Smooth muscle cell (in vitro differentiated cells): ENCODE data around the gene IDH3G. TPM values are rescaled to one million over a fixed set of nuclear protein-coding genes. Genes with fewer than 3 reads are reported as not detected.

Source experiments
- DNase-seq: peaks from one replicate; lab custom pipeline; 2025; ENCODE audit not compliant: unreplicated experiment; lab: John Stamatoyannopoulos, UW
- H2AFZ ChIP-seq: fragments of 200-600 bp; sonication (generic); 2 replicates; pipeline ENCODE4 v1.6.0; 2016; ENCODE audit warnings: antibody characterized with exemption, low read depth, mild to moderate bottlenecking
- H3F3A ChIP-seq: fragments of 200-600 bp; sonication (generic); 2 replicates; pipeline ENCODE4 v1.6.0; 2017; ENCODE audit warnings: antibody characterized with exemption, low read depth
- H3K27ac ChIP-seq: fragments of 200-600 bp; sonication (generic); 2 replicates; pipeline ENCODE4 v1.5.1; 2016; ENCODE audit warnings: low read depth, mild to moderate bottlenecking
- H3K27me3 ChIP-seq: fragments of 200-600 bp; sonication (generic); 2 replicates; pipeline ENCODE4 v1.6.1; 2016; ENCODE audit warnings: low read depth, mild to moderate bottlenecking
- H3K36me3 ChIP-seq: fragments of 200-600 bp; sonication (generic); 2 replicates; pipeline ENCODE4 v1.5.1; 2016; ENCODE audit warnings: low read depth
- H3K4me1 ChIP-seq: fragments of 200-600 bp; sonication (generic); 2 replicates; pipeline ENCODE4 v1.5.1; 2016; ENCODE audit warnings: low read depth
- H3K4me2 ChIP-seq: fragments of 200-600 bp; sonication (generic); 2 replicates; pipeline ENCODE4 v1.6.0; 2016; ENCODE audit warnings: mild to moderate bottlenecking
- H3K4me3 ChIP-seq: fragments of 200-600 bp; sonication (generic); 2 replicates; pipeline ENCODE4 v1.5.1; 2016; ENCODE audit warnings: mild to moderate bottlenecking
- H3K79me2 ChIP-seq: fragments of 200-600 bp; sonication (generic); 2 replicates; pipeline ENCODE4 v1.6.0; 2016; ENCODE audit warnings: low read depth, mild to moderate bottlenecking
- H3K9ac ChIP-seq: fragments of 200-600 bp; sonication (generic); 2 replicates; pipeline ENCODE4 v1.6.0; 2016; ENCODE audit warnings: low read depth
- H3K9me3 ChIP-seq: fragments of 200-600 bp; sonication (generic); replicated peaks from 2 replicates; pipeline ENCODE4 v1.5.1; 2016; ENCODE audit warnings: low read depth
- H4K20me1 ChIP-seq: fragments of 200-600 bp; sonication (generic); 2 replicates; pipeline ENCODE4 v1.6.0; 2016; ENCODE audit warnings: low read depth
- WGBS: methylation state at CpG from one replicate; pipeline ENCODE4 v1.1.7; 2016; ENCODE audit warnings: low lambda C conversion rate; 5-methylcytosine and 5-hydroxymethylcytosine counted together
- polyA plus RNA-seq: library from polyadenylated mRNA; unstranded; fragments of >200 nt; fragmentation: Nextera tagmentation; extraction: Ambion mirVana; gene quantifications from 2 replicates; pipeline ENCODE4 v1.2.1, GENCODE V29; 2016
- total RNA-seq: library from RNA; depleted of rRNA; stranded (reverse); fragments of >200 nt; gene quantifications from 2 replicates; pipeline ENCODE4 v1.2.3, GENCODE V29; 2014
- TF ChIP-seq, protein P1 (sequence below): fragments of 200-600 bp; sonication (generic); IDR thresholded peaks from 2 replicates; pipeline ENCODE4 v1.5.1; 2017; ENCODE audit warnings: borderline replicate concordance, mild to moderate bottlenecking, antibody characterized with exemption; ENCODE audit not compliant: insufficient read depth, poor library complexity, severe bottlenecking

Gene IDH3G
- total and polyA plus RNA-seq, 2 experiments from 2014 or later, result 86.0 to 88.9 TPM

DNA sequence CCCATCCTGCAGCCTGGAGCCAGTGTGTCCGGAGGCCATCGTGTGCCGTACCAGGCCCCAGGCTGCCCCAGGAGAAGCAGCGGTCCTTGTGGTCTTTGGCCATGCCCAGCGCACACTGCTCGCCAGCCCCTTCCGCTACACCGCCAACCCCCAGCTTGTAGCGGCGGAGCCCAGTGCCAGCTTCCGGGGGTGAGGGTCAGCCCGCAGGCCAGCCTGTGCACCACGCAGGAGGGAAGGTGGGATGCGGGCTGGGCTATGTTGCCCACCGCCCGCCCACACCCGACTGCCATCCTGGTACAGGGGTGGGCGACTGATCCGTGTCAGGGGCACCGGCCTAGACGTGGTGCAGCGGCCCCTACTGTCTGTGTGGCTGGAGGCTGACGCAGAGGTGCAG is 21.0 kb downstream of the IDH3G start:
- TF ChIP-seq, protein P1, sequence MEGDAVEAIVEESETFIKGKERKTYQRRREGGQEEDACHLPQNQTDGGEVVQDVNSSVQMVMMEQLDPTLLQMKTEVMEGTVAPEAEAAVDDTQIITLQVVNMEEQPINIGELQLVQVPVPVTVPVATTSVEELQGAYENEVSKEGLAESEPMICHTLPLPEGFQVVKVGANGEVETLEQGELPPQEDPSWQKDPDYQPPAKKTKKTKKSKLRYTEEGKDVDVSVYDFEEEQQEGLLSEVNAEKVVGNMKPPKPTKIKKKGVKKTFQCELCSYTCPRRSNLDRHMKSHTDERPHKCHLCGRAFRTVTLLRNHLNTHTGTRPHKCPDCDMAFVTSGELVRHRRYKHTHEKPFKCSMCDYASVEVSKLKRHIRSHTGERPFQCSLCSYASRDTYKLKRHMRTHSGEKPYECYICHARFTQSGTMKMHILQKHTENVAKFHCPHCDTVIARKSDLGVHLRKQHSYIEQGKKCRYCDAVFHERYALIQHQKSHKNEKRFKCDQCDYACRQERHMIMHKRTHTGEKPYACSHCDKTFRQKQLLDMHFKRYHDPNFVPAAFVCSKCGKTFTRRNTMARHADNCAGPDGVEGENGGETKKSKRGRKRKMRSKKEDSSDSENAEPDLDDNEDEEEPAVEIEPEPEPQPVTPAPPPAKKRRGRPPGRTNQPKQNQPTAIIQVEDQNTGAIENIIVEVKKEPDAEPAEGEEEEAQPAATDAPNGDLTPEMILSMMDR, result no peak
- H3K27me3 ChIP-seq, result no peaks in the 10 kb centered on the region
- no peaks in the 10 kb centered on the region for H3K4me1 ChIP-seq
- no peaks in the 10 kb centered on the region for H3K36me3 ChIP-seq
- H3F3A ChIP-seq, result no peaks in the 10 kb centered on the region
- 96% methylated on average over 23 of the region's 23 CpGs for WGBS
- H3K27ac ChIP-seq, result no peak overlapping the region
- H2AFZ ChIP-seq, result no peak overlapping the region
- H3K9me3 ChIP-seq, result no peaks in the 10 kb centered on the region
- no peak overlapping the region for H3K4me2 ChIP-seq
- H3K9ac ChIP-seq, result no peak overlapping the region
- no peak overlapping the region for H3K4me3 ChIP-seq
- DNase-seq, result no peak
- H4K20me1 ChIP-seq, result no peaks in the 10 kb centered on the region
- H3K79me2 ChIP-seq, result no peaks in the 10 kb centered on the region

GRCh38 chrX:153772316-153773217 is 21.6 kb downstream of the IDH3G start:
- Histone ChIP-seq H3K4me2 (no peak overlapping the region), H3K4me1 (no peaks in the 10 kb centered on the region), H3K27me3 (no peaks in the 10 kb centered on the region), H3K9ac (no peak overlapping the region), H3K79me2 (no peaks in the 10 kb centered on the region), H4K20me1 (no peaks in the 10 kb centered on the region), H3K36me3 (no peaks in the 10 kb centered on the region), H3K9me3 (no peaks in the 10 kb centered on the region), H2AFZ (no peak overlapping the region), H3K4me3 (no peak overlapping the region), H3F3A (no peaks in the 10 kb centered on the region), H3K27ac (no peak overlapping the region)
- no peak for DNase-seq
- WGBS, result 81% methylated on average over 21 of the region's 21 CpGs
- TF ChIP-seq, protein P1, result no peak

- Histone ChIP-seq H4K20me1 (no peaks in the 10 kb centered on the region), H3K36me3 (no peaks in the 10 kb centered on the region), H3K9ac (no peak overlapping the region)
These were observed 22.5 kb downstream of the IDH3G start for GRCh38 chrX:153771415-153772315.

More at GRCh38 chrX:153771415-153772315, 22.5 kb downstream of the IDH3G start:
- Histone ChIP-seq H3K4me2 (no peak overlapping the region), H3K27ac (no peak overlapping the region), H2AFZ (no peak overlapping the region), H3F3A (no peaks in the 10 kb centered on the region), H3K27me3 (no peaks in the 10 kb centered on the region), H3K4me3 (no peak overlapping the region), H3K9me3 (no peaks in the 10 kb centered on the region), H3K79me2 (no peaks in the 10 kb centered on the region), H3K4me1 (no peaks in the 10 kb centered on the region)
- TF ChIP-seq, protein P1, result no peak
- no peak for DNase-seq
- 86% methylated on average over 36 of the region's 37 CpGs for WGBS
